NB4 (cell line): Measurements from ENCODE around the gene EEIG1.
A peak's percentile ranks its signal among the peaks of the same experiment; 100 is the strongest.

Experiments
- DNase-seq: peaks from one replicate; pipeline ENCODE4 v3.0.0; 2010; ENCODE audit warnings: low read depth
- H3K4me3 ChIP-seq: one replicate; pipeline ENCODE4 v1.5.1; 2011; ENCODE audit warnings: mild to moderate bottlenecking, low read depth, low read length, moderate library complexity
- MYC ChIP-seq: IDR thresholded peaks from 2 replicates; pipeline ENCODE4 v1.6.1; 2011; ENCODE audit warnings: low read depth, low read length
- POLR2A ChIP-seq: IDR thresholded peaks from 2 replicates; pipeline ENCODE4 v1.6.1; 2011; ENCODE audit warnings: mild to moderate bottlenecking; ENCODE audit not compliant: insufficient read length; ENCODE audit errors: extremely low read depth
- TF ChIP-seq, protein P1 (sequence below): IDR thresholded peaks from 2 replicates; pipeline ENCODE4 v1.6.1; 2011; ENCODE audit warnings: low read depth, low read length
- TF ChIP-seq, protein P2 (sequence below): IDR thresholded peaks from one replicate; pipeline ENCODE4 v1.5.1; 2012; ENCODE audit warnings: low read depth, low read length

The EEIG1 gene

DNA sequence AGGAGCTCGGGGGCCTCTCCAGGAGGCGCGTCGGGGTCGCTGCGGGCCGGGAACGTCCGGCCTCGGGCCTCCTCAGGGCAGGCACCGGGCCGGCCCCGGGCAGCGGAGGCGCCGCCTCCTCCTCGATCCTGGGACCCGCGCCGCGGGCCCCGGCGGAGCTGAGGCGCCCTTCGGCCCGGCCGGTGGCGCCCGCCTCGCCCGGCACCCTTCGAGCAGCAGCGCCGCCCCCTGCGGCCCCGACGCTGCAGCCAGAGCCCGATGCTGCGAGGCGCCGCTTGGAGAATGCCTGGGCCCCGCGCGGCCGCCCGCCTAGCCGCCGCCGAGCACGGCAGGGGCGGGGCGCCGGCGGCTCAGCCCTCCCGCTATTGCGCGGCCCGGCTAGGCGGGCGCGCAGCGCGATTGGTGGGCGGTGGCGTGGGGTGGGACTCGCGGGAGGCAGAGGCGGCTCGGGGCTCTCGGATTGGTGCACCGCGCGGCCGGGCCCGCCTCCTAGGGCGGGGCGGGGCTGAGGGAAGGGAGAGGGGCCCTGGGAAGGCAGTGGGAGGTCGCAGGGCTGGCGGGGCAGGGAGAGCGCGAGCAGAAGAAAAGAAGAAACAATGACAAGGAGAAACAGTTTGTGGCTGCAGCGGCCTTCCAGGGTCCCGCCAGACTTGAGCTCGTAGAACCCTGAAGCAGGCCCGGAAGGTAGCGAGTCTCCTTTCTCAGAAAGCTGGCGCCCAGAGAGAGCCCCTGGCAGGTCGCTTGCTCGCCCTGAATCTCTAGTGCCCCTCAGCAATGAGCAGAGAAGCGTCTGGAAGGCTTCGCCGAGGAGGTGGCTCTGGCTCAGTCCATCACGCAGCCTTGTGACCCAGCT, at the start of gene EEIG1:
Gene EEIG1, minus strand, starts transcription at position 284 of the 853 bp plus-strand sequence. CDS start 852 bp downstream, outside the sequence.
- DNase-seq = peak; percentile 95
- TF ChIP-seq, protein P1, sequence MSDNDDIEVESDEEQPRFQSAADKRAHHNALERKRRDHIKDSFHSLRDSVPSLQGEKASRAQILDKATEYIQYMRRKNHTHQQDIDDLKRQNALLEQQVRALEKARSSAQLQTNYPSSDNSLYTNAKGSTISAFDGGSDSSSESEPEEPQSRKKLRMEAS = no peak
- peak; percentile 67 for TF ChIP-seq POLR2A
- peak within 1 kb of the TSS; percentile 55 for H3K4me3 ChIP-seq

DNA sequence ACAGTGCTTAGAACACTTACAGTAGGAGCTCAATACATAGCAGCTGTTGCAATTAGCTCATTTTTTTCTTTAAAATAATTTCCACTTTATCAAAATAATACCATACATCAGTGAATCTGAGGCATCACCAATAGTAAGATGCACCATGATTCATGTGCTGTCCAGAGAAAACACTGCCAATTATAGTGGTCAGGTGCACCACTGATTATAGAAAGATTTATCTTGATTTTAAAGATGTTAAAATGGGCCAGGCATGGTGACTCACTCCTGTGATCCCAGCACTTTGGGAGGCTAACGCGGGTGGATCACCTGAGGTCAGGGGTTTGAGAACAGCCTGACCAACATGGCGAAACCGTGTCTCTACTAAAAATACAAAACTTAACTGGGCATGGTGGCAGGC, 46.9 kb upstream of the EEIG1 start:
- H3K4me3 ChIP-seq = no peak overlapping the region
- DNase-seq = no peak
- TF ChIP-seq, protein P2, sequence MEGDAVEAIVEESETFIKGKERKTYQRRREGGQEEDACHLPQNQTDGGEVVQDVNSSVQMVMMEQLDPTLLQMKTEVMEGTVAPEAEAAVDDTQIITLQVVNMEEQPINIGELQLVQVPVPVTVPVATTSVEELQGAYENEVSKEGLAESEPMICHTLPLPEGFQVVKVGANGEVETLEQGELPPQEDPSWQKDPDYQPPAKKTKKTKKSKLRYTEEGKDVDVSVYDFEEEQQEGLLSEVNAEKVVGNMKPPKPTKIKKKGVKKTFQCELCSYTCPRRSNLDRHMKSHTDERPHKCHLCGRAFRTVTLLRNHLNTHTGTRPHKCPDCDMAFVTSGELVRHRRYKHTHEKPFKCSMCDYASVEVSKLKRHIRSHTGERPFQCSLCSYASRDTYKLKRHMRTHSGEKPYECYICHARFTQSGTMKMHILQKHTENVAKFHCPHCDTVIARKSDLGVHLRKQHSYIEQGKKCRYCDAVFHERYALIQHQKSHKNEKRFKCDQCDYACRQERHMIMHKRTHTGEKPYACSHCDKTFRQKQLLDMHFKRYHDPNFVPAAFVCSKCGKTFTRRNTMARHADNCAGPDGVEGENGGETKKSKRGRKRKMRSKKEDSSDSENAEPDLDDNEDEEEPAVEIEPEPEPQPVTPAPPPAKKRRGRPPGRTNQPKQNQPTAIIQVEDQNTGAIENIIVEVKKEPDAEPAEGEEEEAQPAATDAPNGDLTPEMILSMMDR = no peak
- TF ChIP-seq, protein P1 = no peak
- TF ChIP-seq POLR2A (no peak), MYC (no peak)

DNA sequence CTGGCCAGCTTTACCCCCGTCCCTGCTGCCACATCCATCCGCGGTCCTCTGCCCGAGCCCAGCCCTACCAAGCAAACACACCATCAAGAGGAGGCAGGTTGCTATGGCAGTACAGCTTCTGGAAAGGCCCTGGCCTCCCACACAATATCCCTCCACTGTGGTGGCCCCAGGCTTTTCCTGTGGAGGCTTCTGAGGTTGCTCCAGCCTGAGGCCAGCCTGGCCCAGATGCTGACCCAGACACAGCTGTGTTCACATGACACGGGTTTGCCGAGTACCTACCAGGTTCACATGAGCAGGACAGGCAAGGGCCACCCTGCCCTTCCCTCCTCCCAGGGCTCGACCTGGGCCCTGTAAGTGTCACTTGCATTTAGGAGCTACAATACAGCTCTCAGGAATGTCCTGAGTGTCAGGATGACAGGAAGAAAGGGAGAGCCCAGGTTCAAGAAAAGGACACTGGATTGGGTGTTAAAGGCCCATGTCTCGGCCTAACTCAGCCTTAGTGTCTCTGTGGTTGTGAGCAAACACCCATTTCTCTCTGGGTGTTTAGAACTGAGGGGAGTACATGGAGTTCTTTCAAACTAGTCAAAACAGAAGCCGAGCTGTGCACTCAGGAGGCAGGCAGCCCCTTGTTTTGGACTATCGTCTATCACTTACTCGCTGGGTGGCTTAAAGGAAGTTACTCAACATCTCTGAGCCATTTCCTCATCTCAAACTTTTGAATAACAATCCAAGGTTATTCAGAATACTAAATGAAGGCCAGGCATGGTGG, 46.2 kb upstream of the EEIG1 start:
- peak; percentile 52 for DNase-seq
- no peak overlapping the region for H3K4me3 ChIP-seq
- TF ChIP-seq MYC (no peak), POLR2A (no peak)
- TF ChIP-seq, protein P1 = no peak
- TF ChIP-seq, protein P2 = no peak

DNA sequence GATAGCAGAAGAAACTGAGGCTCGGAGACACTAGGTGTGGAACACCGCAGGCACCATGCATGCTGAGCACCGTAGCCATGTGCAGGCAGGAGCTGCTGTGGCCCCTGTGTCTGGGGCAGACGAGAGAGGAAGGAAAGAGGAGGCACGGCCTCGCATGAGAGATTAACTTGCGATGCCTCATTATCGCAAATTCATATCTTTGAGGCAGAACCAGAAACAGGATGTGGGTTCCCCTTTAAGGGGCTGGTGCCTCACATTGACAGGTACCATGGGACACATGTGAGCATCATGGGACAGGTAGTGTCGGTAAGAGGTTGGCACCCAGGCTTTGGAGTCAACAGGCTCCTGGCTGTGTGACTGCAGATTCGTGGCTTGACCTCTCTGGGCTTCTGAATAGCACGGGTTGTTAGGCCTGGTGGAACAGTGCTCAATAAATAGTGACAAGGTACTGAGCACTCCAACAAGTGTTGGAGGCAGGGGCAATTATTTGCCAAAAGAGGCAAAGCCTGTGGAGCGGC, 45.5 kb upstream of the EEIG1 start:
- DNase-seq = peak; percentile 26
- H3K4me3 ChIP-seq = no peak overlapping the region

DNA sequence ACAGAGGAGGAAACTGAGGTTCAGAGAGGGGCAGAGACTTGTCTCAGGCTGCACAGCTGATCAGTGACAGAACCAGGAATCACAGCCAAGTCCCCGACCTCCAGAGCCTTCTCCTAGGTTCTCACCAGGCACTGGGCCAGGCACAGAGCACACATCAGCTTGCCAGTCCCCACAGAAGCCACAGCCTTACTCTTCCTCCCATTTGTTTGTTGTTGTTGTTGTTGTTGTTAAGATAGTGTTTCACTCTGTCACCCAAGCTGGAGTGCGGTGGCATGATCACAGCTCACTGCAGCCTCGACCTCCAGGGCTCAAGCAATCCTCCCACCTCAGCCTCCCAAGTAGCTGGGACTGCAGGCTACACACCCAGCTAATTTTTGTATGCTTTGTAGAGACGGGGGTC, 44.9 kb upstream of the EEIG1 start:
- no peak overlapping the region for H3K4me3 ChIP-seq
- DNase-seq = no peak
- TF ChIP-seq, protein P1 = no peak
- TF ChIP-seq POLR2A (no peak), MYC (no peak)
- TF ChIP-seq, protein P2 = no peak

More for the DNA sequence above, 45.5 kb upstream of the EEIG1 start:
- TF ChIP-seq, protein P2 = no peak
- TF ChIP-seq MYC = no peak
- TF ChIP-seq, protein P1 = no peak
- no peak for TF ChIP-seq POLR2A
